ENCODE results near the gene PRR36.

Gene PRR36

GRCh38 chr19:7871437-7872305, 2.5 kb downstream of the PRR36 start:
- DNase-seq (ENCODE audit: low read depth): peak; percentile 92

DNA sequence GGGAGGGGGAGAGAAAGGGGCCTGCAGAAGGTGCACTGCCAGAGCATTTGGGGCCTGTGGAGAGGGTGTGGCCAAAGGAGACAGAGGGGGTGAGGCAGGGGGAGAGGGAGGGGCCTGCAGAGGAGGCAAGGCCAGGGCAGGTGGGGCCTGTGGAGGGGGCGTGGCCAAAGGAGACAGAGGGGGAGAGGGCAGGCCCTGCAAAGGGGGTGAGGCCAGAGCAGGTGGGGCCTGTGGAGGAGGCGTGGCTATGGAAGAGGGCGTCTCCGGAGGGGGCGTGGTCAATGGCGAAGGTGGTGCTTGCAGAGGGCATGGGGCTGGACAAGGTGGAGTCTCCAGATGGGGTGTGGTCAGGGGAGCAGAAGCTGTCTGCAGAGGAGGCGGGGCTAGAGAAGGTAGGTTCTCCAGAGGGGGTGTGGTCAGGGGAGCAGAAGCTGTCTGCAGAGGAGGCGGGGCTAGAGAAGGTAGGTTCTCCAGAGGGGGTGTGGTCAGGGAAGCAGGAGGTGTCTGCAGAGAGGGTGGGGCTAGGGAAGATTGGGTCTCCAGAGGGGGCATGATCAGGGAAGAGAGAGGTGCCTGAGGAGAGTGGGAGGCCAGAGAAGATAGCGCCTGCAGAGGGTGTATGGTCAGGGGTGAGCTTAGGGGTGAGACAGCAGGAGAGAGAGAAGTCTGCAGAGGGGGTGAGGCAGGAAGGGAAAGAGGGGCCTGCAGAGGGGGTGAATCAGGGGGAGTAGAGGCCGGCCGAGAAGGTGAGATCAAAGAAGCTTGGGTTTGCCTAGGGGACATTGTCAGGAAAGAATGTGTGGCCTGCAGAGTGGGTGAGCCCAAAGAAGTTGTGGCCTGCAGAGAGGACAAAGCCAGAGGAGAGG, 3.4 kb downstream of the PRR36 start:
- DNase-seq (ENCODE audit: low read depth): no peak

- no peak for DNase-seq (ENCODE audit: low read depth)
Observed at GRCh38 chr19:7869910-7870511, 4.2 kb downstream of the PRR36 start.

DNA sequence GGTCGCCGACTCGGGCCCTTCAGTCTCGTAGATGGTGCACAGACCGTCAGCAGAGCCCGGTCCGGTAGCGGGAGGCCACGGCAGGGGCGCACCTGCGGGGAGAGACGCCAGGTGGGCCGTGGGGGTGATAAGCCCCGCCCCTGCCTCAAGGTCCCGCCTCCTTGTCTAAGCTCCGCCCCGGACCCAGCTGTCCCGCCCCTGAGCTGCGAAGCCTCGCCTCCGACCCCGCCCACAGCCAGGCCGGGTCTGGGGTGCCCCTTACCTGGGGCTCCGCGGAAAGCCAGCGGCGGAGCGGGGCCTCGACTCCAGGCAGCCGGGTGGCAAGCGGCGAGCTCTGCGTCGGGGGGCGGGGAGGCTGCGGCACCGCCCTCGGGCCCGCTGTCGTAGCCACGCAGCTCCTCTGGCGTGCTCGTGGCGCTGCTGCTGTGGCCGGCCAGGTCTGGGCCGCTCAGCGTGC, 4.7 kb downstream of the PRR36 start:
- DNase-seq (ENCODE audit: low read depth): no peak

DNA sequence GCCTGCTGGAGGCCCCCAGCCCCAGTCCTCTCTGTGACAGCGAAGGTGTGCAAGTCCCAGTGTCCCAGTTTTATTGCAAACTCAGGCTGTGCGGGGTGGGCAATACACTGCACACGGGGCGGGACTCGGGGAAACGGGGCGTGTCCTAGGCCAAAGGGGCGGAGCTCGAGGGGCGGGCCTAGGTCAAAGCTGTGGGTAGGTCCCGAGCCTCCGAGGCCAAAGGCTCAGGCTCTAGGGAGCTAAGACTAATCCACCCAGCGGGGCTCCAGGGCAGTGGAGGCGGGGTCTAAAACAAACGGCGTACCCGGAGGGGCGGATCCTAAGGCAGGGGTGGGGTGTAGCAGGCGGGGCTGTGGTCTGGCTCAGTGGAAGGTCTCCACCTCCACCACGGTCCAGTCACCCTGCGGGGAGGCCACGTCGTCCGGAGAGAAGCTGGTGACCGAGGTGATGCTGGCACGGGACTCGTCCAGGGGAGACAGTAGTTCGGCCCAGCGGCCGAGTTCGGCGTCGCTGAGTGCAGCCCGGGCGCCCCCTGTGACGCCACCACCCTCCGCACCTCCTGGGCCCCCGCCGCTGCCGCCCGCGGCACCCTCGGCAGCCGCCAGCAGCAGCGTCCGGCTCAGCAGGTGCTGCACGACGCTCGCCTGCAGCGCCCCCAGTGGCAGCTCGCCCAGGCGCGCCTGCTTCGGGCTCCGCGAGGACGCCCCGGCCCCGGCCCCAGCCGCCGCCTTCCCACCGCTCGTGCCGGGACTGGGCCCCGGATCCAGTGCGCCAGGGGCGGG, 5.3 kb downstream of the PRR36 start:
- no peak for DNase-seq (ENCODE audit: low read depth)

DNA sequence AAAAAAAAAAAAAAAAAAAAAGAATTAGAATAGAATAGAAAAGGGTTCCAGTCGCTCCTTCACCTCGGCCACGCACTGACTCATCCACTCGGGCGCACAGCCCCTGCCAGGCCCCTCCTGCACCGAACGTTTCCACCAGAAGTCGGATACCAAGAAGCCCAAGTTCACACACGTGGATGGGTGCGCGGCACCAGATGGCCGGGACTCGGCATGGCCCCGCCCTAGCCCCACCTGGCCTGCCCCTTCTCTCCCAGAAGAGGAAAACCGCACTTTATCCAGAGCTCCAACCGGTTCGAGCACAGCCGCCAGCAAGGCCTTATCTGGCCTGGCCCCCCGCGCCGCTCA, 5.9 kb downstream of the PRR36 start:
- no peak for DNase-seq (ENCODE audit: low read depth)

DNA sequence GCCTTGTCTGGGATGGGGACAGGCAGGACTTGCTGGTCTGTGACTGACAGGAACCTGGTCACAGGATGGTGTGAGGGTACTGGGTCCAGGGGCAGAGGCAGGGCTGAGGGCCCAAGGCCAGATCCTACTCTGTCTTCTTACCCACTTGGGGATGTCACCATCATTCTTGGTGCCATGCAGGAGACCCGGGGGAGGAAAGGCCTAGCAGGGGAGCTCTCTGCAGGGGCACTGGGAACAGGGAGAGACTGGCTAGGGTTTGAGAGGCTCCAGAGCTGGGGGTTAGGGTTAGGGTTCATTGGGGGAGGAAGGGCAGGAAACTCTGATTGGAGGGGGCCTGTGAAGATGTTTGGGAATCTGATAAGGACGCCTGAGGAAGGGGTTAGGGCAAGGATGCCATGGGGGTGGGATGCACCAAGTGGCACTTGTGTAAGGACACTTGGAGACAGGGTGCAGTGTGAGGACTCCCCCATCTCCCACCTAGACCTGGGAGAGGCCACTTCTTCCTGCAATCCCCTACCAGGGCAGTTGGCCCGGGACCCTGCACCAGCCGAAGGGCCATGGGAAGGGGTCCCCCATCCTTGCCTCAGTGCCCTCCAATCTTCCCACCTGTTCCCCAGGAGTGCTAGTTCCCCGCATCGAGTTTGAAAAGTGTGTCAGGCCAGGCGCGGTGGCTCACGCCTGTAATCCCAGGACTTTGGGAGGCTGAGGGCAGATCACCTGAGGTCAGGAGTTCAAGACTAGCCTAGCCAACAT, 6.9 kb downstream of the PRR36 start:
- DNase-seq (ENCODE audit: low read depth): no peak

DNA sequence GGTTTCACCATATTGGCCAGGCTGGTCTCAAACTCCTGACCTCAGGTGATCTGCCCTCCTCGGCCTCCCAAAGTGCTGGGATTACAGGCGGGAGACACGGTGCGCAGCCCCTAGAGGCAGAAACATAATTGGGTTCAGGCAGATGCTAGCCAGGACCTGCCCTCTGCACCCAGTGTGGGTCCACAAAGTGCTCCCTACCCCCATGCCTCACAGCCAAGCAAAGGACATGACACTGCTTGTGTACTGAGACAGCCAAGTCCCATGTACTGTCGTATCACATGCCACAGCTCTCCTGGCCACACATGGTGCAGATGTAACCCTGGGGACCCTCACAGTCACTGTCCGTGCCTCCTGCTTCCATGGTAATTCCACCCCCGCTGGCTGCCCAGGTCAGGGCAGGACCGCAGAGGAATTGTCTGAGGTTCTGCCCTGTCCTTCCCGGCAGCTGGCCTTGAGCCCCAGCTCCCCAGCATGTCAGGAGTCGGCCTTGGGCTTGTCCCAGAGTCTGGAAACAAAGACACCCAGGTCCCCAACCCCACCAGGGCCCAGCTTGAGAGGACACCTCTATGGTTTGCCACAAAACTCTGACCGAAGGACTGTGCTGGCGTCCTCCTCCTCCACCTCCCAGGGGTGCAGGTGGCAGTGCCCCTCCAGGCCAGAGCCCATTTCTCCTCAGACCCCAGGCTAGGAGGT, 7.6 kb downstream of the PRR36 start:
- no peak for DNase-seq (ENCODE audit: low read depth)

DNA sequence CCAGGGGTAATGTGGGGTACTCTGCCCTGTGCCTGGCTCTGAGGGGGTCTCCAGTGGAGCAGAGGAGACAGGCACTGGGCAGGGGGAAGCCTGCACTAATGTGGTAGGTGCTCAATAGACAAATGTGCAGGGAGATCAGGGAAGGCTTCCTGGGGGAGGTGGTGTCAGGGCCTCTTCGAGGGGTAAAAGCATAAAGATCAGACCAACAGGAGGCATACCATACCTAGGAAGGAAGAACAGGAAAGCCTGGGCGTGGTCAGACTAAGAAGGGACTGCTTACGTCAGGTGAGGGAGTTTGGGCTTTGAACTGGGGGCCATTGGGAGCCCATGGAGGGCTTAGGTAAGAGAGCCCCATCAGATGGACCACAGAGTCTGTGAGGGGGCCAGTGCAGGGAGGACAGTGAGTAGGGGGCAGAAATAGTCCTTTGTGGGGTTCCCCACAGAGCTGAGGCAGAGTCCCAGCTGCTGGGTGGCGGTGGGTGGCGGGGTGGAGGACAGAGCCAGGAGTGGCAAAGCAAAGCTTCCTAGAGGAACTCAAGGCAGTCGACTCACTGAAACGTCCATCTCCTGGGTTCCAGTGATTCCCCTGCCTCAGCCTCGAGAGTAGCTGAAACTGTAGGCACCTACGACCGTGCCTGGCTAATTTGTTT, 8.8 kb downstream of the PRR36 start:
- no peak for DNase-seq (ENCODE audit: low read depth)

DNA sequence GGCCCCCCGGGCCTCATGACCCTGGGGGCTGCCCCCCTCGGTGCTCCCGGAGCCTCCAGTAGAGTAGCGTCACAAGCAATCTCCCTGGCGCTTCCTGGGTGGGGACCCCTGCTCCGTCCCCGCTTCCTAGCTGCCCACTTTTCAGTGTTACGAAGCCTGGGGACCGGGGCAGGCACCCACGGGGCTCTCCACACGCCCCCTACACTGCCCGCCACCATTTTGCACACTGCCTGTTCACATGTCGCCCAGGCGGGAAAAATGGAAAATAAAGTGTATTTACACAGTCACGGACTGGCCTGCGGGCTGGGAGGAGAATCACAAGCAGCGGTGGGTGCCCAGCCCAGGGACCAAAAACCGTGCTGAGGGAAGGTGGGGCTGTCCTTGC, 9.5 kb downstream of the PRR36 start:
- DNase-seq (ENCODE audit: low read depth): no peak

DNA sequence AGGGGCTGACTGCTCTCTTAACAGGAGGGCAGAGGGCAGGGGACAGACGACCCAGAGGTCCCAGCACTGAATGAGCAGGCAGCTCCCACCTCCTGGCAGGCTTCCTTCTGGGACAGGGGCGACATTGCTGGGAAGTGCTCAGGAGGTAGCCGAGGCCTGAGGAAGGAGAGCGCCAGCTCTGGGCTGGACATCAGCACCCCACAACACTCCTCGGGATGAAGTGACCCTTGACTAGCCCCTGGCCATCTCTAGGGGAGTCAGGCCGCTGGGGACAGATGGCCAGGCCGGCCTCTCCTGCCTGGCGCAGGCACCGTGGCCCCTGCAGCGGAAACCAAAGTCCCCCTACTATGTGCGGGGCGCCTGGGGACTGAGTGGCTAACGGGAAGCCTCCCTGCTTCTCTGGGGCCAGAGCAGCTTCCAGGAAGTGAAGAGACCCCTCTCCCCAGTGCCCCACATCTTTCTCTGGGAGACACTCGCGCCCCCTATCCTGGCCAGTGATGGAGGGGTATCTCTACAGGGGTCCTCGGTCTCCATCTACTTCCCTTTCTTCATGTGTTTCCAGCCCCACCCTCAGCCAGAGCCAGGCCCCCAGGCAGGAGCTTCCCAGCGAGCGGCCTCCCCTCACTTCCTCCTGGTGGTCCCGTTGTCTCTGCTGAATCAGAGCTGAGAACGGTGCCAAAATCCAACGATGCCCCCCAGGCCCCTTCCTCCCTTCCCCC, 10.1 kb downstream of the PRR36 start:
- no peak for DNase-seq (ENCODE audit: low read depth)

- no peak for DNase-seq (ENCODE audit: low read depth)
Observed at GRCh38 chr19:7863157-7863970, 10.8 kb downstream of the PRR36 start.

GRCh38 chr19:7862413-7862951, 11.7 kb downstream of the PRR36 start:
- DNase-seq (ENCODE audit: low read depth): no peak

DNA sequence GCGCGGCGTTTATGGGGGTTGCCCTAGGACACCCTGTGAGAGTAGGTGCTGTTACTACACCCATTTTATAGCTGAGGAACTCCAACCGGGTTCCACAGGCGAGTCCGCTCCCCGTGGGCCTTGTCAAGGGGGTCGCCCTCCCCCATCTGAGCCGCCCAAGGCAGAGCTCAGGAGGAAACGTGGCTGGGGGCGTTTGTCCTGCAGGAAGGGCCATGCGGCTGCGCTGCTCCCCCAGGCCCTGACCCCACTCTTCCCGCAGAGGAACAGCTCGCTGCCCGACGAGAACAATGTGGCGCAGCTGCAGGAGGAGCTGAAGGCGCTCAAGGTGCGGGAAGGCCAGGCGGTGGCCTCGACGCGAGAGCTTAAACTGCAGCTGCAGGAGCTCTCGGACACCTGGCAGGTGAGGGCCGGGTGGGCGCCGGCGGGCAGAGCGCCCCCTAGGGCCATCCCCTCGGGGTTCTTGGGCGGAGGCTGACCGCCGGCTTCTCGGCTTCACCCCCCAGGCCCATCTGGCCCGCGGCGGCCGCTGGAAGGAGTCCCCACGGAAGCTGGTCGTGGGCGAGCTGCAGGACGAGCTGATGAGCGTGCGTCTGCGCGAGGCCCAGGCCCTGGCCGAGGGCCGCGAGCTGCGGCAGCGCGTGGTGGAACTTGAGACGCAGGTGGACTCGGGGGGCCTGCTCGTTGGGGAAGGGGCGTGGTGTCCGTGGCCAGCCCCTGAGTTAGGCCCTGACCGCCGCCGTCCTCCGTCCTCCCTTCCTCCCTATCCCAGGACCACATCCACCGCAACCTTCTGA, 12.4 kb downstream of the PRR36 start:
- DNase-seq (ENCODE audit: low read depth): no peak

DNA sequence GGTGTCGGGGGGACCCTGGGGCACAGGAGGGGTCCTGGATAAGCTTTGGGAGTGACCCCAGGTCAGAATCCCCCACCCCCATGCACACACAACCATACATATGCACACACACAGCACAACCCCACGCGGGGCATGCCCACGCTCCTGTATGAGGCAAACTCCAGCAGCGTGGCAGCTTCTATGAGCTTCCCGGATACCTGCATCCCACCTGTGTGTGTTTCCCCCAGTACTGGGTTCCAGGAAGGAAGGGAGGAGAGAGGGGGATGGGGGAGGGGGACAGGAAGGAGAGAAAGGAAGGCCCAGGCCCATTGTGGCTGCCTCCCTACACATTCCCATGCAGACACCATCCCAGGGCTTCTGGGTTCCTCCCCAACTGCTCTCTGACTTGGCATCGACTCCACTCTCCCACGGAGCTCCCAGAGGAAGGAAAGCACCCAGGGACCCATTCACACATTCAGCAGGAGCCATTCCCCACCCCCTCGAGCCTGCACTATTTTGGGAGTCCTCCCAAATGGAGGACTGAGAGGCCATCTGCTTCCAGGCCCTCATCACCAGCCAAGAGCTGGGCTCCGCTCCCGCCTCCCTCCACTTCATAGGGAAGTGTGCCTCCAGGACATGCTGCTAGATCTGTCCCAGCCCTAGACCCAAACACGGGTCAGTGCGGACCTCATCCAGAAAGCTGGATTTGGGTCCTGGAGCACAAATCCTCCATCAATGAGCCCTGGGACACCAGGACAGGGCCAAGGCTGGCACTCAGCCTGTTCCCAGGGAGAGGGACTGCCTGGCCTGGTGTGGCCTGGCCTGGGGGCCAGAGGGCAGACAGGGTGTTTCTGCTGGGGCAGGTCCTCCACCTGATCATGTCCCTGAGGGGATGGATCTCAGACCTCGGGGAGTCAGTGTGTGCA, 13.2 kb downstream of the PRR36 start:
- DNase-seq (ENCODE audit: low read depth): no peak

Data from fibroblast of the conjunctiva (primary cell).